Transverse colon (tissue), 4 donors: ENCODE results near the gene STXBP4. TPM values are rescaled to one million over a fixed set of nuclear protein-coding genes. Genes with fewer than 3 reads are reported as not detected.

Experiments
- DNase-seq: peaks from one replicate; pipeline ENCODE4 v3.0.0-alpha.2; 2019
- H3K27ac ChIP-seq, 4 donors: fragments of 200-600 bp; sonication (generic); 2 replicates each; pipeline ENCODE4 v1.5.1; 2016 to 2018; ENCODE audit warnings: inconsistent platforms in 4 of 4
- H3K27me3 ChIP-seq: fragments of 200-600 bp; sonication (generic); 2 replicates; pipeline ENCODE4 v1.5.1; 2017; ENCODE audit warnings: inconsistent platforms
- H3K36me3 ChIP-seq, 4 donors: fragments of 200-600 bp; sonication (generic); 2 replicates each; pipeline ENCODE4 v1.5.1; 2017 to 2019; ENCODE audit warnings: inconsistent platforms in 4 of 4
- H3K4me1 ChIP-seq, 4 donors: fragments of 200-600 bp; sonication (generic); 2 replicates each; pipeline ENCODE4 v1.5.1; 2017 to 2020; ENCODE audit warnings: inconsistent platforms in 4 of 4
- H3K4me3 ChIP-seq, 4 donors: fragments of 200-600 bp; sonication (generic); 1 replicate in 1 of 4; 2 replicates in 3 of 4; pipeline versions ENCODE4 v1.5.1 to v1.6.1; 2017 to 2019; ENCODE audit warnings: inconsistent platforms in 4 of 4
- H3K9me3 ChIP-seq, 2 donors: fragments of 200-600 bp; sonication (generic); 2 replicates each; pipeline ENCODE4 v1.5.1; 2017 to 2019; ENCODE audit warnings: inconsistent platforms in 2 of 2
- EP300 ChIP-seq: sonication (generic); formaldehyde crosslinking; IDR thresholded peaks from one replicate; pipeline ENCODE4 v1.6.1; 2017; ENCODE audit warnings: antibody characterized with exemption, low read depth
- POLR2A ChIP-seq: fragments of 450-650 bp; IDR thresholded peaks from one replicate; pipeline ENCODE4 v1.6.1; 2016; ENCODE audit warnings: antibody characterized with exemption, mild to moderate bottlenecking, moderate library complexity
- POLR2AphosphoS5 ChIP-seq, 3 donors: sonication (generic); formaldehyde crosslinking; IDR thresholded peaks; one replicate each; pipeline ENCODE4 v1.6.1; 2016; ENCODE audit warnings: antibody characterized with exemption in 3 of 3
- WGBS, 2 donors: methylation state at CpG; one replicate each; pipeline ENCODE4 v1.1.5; 2018; ENCODE audit warnings: low coverage in 1 of 2; 5-methylcytosine and 5-hydroxymethylcytosine counted together
- in situ Hi-C, 4 donors: fragments of 200-750 bp; cut with MboI; loops; one replicate each; pipeline versions ENCODE4 v1.15.0 to v1.15.1; 2017; ENCODE audit warnings: low sequenced_read_pairs in 3 of 4, low pct_ligation_motif_present in 1 of 4, low pct_unique_long_range_greater_than_20kb in 1 of 4
- intact Hi-C: fragments of 100-400 bp; cut with DNase I; formaldehyde crosslinking; loops from one replicate; pipeline ENCODE4 v1.15.1; 2023; ENCODE audit warnings: low total_unique reads
- total RNA-seq, 4 donors: library from RNA; depleted of rRNA; stranded (reverse); fragments of >200 nt; gene quantifications; one replicate each; pipeline ENCODE4 v1.1.0, GENCODE V29; 2016
- TF ChIP-seq, protein P1 (sequence below), 5 experiments: fragments of 200-600 bp in 3 of 5; fragments of 450-650 bp in 2 of 5; sonication (generic) in 3 of 5; IDR thresholded peaks; 1 replicate in 2 of 5; 2 replicates in 3 of 5; pipeline ENCODE4 v1.5.1; 2016 to 2017; ENCODE audit warnings: antibody characterized with exemption in 5 of 5, inconsistent platforms in 3 of 5, mild to moderate bottlenecking in 2 of 5, moderate library complexity in 1 of 5

Gene STXBP4
- total RNA-seq, 4 donors from 2014 or later, result 1.4 to 16.2 (median 4.4) TPM

DNA sequence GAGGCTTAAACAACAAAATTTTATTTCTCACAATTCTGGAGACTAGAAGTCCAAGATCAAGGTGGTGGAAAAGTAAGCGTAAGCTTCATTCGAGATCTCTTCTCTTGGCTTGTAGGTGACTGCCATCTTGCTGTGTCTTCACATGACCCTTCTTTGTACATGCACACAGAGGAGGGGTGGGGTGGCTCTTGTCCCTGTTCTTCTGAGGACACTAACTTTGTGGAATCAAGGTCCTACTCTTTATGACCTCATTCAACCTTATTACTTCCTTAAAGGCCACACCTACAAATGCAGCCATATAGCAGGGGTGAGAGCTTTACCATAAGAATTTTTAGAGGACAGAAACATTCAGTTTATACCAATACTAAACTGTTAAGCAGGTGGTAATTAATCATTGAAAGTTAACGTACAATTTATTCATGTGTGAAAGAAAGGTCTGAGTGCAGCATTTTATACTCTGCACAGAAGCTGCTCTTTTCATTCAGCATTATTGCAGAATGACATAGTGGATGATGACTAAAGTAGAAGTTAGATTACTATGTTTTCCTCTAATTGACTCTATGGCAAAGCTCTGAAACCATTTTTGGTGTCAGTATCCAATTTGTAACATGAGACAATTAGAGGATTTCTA, 156.3 kb downstream of the STXBP4 start:
- DNase-seq, result peak; percentile 57
- in situ Hi-C loops, result no loop called here
- peaks cover 0 to 16% (median 0%) of the 10 kb centered on the region in 4 donors for H3K4me1 ChIP-seq
- intact Hi-C loops, result no loop called here
- H3K4me3 ChIP-seq, result no peak overlapping the region
- H3K9me3 ChIP-seq, result no peaks in the 10 kb centered on the region
- no peak overlapping the region for H3K27ac ChIP-seq
- H3K36me3 ChIP-seq, result no peaks in the 10 kb centered on the region
- H3K27me3 ChIP-seq, result no peaks in the 10 kb centered on the region
- TF ChIP-seq EP300 (no peak), POLR2AphosphoS5 (IDR thresholded peaks at IDR 0.05) (no peak), POLR2A (no peak)
- TF ChIP-seq, protein P1, sequence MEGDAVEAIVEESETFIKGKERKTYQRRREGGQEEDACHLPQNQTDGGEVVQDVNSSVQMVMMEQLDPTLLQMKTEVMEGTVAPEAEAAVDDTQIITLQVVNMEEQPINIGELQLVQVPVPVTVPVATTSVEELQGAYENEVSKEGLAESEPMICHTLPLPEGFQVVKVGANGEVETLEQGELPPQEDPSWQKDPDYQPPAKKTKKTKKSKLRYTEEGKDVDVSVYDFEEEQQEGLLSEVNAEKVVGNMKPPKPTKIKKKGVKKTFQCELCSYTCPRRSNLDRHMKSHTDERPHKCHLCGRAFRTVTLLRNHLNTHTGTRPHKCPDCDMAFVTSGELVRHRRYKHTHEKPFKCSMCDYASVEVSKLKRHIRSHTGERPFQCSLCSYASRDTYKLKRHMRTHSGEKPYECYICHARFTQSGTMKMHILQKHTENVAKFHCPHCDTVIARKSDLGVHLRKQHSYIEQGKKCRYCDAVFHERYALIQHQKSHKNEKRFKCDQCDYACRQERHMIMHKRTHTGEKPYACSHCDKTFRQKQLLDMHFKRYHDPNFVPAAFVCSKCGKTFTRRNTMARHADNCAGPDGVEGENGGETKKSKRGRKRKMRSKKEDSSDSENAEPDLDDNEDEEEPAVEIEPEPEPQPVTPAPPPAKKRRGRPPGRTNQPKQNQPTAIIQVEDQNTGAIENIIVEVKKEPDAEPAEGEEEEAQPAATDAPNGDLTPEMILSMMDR (IDR thresholded peaks at IDR 0.05), result no peak
- 57 to 68% methylated on average over 3 of the region's 3 CpGs for WGBS, 2 donors

DNA sequence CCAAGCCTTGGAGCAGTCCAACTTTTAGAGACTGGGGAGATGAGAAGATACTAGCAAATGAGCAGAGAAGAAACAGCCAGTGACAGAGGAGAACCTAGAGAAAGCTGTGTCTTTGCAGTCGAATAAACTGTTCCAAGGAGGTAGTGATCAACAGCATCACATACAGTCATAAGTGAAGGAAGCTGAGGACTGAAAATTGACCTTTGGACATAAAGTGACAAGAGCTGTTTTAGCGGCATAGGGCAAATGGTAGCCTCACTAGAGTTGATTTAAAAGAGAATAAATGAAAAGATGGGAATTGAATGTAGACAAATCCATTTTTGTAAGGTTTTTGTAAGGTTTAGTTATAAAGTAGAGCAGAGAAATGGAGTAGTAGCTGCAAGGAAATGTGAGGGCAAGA, 165.0 kb downstream of the STXBP4 start:
- no peak for DNase-seq
- intact Hi-C loops, result no loop called here

DNA sequence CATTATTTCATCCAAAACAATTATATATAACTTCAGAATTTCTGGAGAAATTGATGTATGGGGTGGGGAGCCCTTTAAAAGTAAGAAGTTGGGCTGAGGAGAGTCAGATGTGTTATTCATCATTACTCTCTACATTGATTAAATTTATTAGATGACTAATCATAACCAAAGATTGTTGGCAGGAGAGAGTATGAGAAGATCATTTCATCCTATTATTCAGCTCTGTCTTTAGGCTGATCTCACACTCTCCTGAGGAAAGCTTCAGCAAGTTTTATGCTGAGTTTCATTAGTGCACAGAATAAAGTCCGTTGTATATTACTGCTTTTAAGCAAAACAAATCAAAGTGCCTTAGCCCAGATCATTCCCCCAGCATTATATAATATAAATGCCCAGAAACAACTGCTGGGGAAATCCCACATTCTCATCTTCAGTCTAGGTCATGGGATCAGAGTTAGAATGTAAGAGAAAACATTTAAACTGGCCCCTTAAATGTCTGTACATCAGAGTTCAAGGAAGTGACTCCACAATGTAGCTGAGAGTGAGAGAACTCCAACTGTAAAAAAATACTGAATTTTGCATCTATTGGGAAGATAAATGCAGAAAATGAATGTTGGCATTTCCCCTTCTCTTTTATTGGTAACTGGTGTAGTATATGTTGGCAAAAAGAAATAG, 166.1 kb downstream of the STXBP4 start:
- H3K36me3 ChIP-seq, result no peaks in the 10 kb centered on the region
- H3K9me3 ChIP-seq, result no peaks in the 10 kb centered on the region
- no peaks in the 10 kb centered on the region for H3K27me3 ChIP-seq
- intact Hi-C loops, result no loop called here
- H3K4me1 ChIP-seq, result no peaks in the 10 kb centered on the region
- WGBS, 2 donors, result 72 to 80% methylated on average over 1 of the region's 1 CpG
- no peak overlapping the region for H3K27ac ChIP-seq
- in situ Hi-C loops, result no loop called here
- H3K4me3 ChIP-seq, result no peak overlapping the region
- DNase-seq, result no peak
- TF ChIP-seq POLR2A, result no peak
- TF ChIP-seq, protein P1 (IDR thresholded peaks at IDR 0.05), result no peak
- no peak for TF ChIP-seq EP300
- no peak for TF ChIP-seq POLR2AphosphoS5 (IDR thresholded peaks at IDR 0.05)

More for the DNA sequence above, 165.0 kb downstream of the STXBP4 start:
- WGBS, 2 donors, result 24 to 31% methylated on average over 2 of the region's 2 CpGs
- H3K36me3 ChIP-seq, result no peaks in the 10 kb centered on the region
- H3K9me3 ChIP-seq, result no peaks in the 10 kb centered on the region
- H3K27ac ChIP-seq, result no peak overlapping the region
- no peaks in the 10 kb centered on the region for H3K27me3 ChIP-seq
- H3K4me3 ChIP-seq, result no peak overlapping the region
- in situ Hi-C loops, result no loop called here
- no peaks in the 10 kb centered on the region for H3K4me1 ChIP-seq
- TF ChIP-seq, protein P1 (IDR thresholded peaks at IDR 0.05), result no peak
- TF ChIP-seq POLR2A, result no peak
- TF ChIP-seq EP300, result no peak
- no peak for TF ChIP-seq POLR2AphosphoS5 (IDR thresholded peaks at IDR 0.05)

DNA sequence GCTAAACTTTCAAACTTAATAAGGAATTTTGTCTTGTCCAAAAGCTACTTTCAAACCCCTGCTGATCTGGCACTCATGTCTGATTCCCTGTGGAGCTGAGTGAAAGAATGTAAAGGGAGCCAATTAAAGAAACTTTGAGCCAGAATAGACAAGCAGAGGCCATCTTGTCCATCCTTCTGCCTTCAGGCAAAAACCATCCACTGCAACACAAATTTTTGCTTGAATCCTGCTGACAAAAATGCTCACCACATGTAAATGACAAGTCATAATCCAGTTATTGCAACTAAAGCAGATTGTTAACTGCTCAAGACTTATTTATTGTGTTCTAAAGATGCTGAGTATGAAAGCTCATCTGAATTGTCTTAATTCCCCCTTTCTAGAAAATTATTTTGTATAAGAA, 172.2 kb downstream of the STXBP4 start:
- H3K27me3 ChIP-seq, result no peaks in the 10 kb centered on the region
- no peaks in the 10 kb centered on the region for H3K4me1 ChIP-seq
- H3K4me3 ChIP-seq, result no peak overlapping the region
- no peak overlapping the region for H3K27ac ChIP-seq
- intact Hi-C loops (no loop called here), in situ Hi-C loops (no loop called here)
- TF ChIP-seq POLR2AphosphoS5 (IDR thresholded peaks at IDR 0.05) (no peak), POLR2A (no peak), EP300 (no peak)
- TF ChIP-seq, protein P1 (IDR thresholded peaks at IDR 0.05), result no peak
- no peaks in the 10 kb centered on the region for H3K9me3 ChIP-seq
- no peak for DNase-seq
- no peaks in the 10 kb centered on the region for H3K36me3 ChIP-seq
